HepG2 (cell line): ENCODE results near the gene PRPSAP2. TPM values are rescaled to one million over a fixed set of nuclear protein-coding genes. Genes with fewer than 3 reads are reported as not detected.
A peak's percentile ranks its signal among the peaks of the same experiment; 100 is the strongest.

ENCODE experiments used
- AGO2 ChIP-seq: fragments of 200-400 bp; formaldehyde crosslinking; optimal IDR thresholded peaks from 2 replicates; pipeline ENCODE3; 2017; ENCODE audit warnings: mild to moderate bottlenecking, low read depth, low read length, moderate library complexity
- AKAP8 ChIP-seq: sonication (generic); formaldehyde crosslinking; IDR thresholded peaks from 2 replicates; pipeline ENCODE4 v1.5.1; 2020; ENCODE audit warnings: mild to moderate bottlenecking, missing genetic modification reagents
- FOSL1 ChIP-seq: sonication (generic); formaldehyde crosslinking; IDR thresholded peaks from 2 replicates; pipeline ENCODE4 v1.9.0; 2021; ENCODE audit warnings: missing genetic modification reagents, borderline replicate concordance
- FOSL2 ChIP-seq: sonication (generic); formaldehyde crosslinking; IDR thresholded peaks from 2 replicates; pipeline ENCODE4 v1.4.0; 2020; ENCODE audit warnings: missing genetic modification reagents
- GFI1 ChIP-seq: sonication (generic); formaldehyde crosslinking; IDR thresholded peaks from 2 replicates; pipeline ENCODE4 v1.5.0; 2020; ENCODE audit warnings: missing genetic modification reagents, mild to moderate bottlenecking, borderline replicate concordance
- GZF1 ChIP-seq: sonication (generic); formaldehyde crosslinking; IDR thresholded peaks from 2 replicates; pipeline ENCODE4 v1.5.1; 2020; ENCODE audit warnings: mild to moderate bottlenecking, missing genetic modification reagents
- HNF4A ChIP-seq: sonication (generic); formaldehyde crosslinking; IDR thresholded peaks from 2 replicates; pipeline ENCODE4 v1.4.0; 2020; ENCODE audit warnings: missing genetic modification reagents
- IKZF4 ChIP-seq: sonication (generic); formaldehyde crosslinking; IDR thresholded peaks from 2 replicates; pipeline ENCODE4 v1.5.1; 2020; ENCODE audit warnings: borderline replicate concordance, mild to moderate bottlenecking, low read depth, missing genetic modification reagents; ENCODE audit errors: not compliant biosample characterization
- JDP2 ChIP-seq: sonication (generic); formaldehyde crosslinking; IDR thresholded peaks from 2 replicates; pipeline ENCODE4 v1.8.1; 2022; ENCODE audit warnings: missing genetic modification reagents, borderline replicate concordance
- NFYC ChIP-seq: IDR thresholded peaks from 2 replicates; pipeline ENCODE4 v1.6.1; 2016; ENCODE audit warnings: missing genetic modification reagents, missing compliant biosample characterization
- NR2F1 ChIP-seq, 2 experiments: fragments of 450-650 bp in 1 of 2; formaldehyde crosslinking in 1 of 2; IDR thresholded peaks; 2 replicates each; pipeline versions ENCODE4 v1.5.0 to v1.6.1; 2016 to 2020; ENCODE audit warnings: mild to moderate bottlenecking in 1 of 2, missing compliant biosample characterization in 1 of 2, missing genetic modification reagents in 1 of 2, moderate library complexity in 1 of 2
- POLR2A ChIP-seq, 2 experiments: IDR thresholded peaks; 2 replicates each; pipeline ENCODE4 v1.6.1; 2011; ENCODE audit warnings: low read depth in 2 of 2, low read length in 2 of 2, mild to moderate bottlenecking in 1 of 2, moderate library complexity in 1 of 2; ENCODE audit not compliant: insufficient read depth in 1 of 2
- RAD51 ChIP-seq: fragments of 450-650 bp; IDR thresholded peaks from 2 replicates; pipeline ENCODE4 v1.6.1; 2016; ENCODE audit warnings: borderline replicate concordance
- TAF1 ChIP-seq: sonication (generic); formaldehyde crosslinking; IDR thresholded peaks from 2 replicates; pipeline ENCODE4 v1.4.0; 2020; ENCODE audit warnings: missing genetic modification reagents
- ZBTB8A ChIP-seq: sonication (generic); formaldehyde crosslinking; IDR thresholded peaks from 2 replicates; pipeline ENCODE4 v1.4.0; 2020; ENCODE audit warnings: mild to moderate bottlenecking, low read depth, missing genetic modification reagents, borderline replicate concordance
- ZEB1 ChIP-seq: IDR thresholded peaks from 2 replicates; pipeline ENCODE4 v1.6.1; 2012; ENCODE audit warnings: mild to moderate bottlenecking, low read depth, inconsistent platforms; ENCODE audit not compliant: insufficient replicate concordance
- ZFP1 ChIP-seq: IDR thresholded peaks from 2 replicates; pipeline ENCODE4 v1.6.1; 2016
- ZFX ChIP-seq: sonication (generic); formaldehyde crosslinking; IDR thresholded peaks from 2 replicates; pipeline ENCODE4 v1.4.0; 2020; ENCODE audit warnings: mild to moderate bottlenecking, low read depth, missing genetic modification reagents, moderate library complexity
- ZMAT3 ChIP-seq: sonication (generic); formaldehyde crosslinking; conservative IDR thresholded peaks from 2 replicates; pipeline ENCODE4 v1.7.0; 2021; ENCODE audit warnings: missing genetic modification reagents
- ZNF12 ChIP-seq: sonication (generic); formaldehyde crosslinking; IDR thresholded peaks from 2 replicates; pipeline ENCODE4 v1.5.0; 2020; ENCODE audit warnings: missing genetic modification reagents
- ZNF333 ChIP-seq: sonication (generic); formaldehyde crosslinking; IDR thresholded peaks from 2 replicates; pipeline ENCODE4 v1.4.0; 2020; ENCODE audit warnings: mild to moderate bottlenecking, missing genetic modification reagents, borderline replicate concordance
- ZNF496 ChIP-seq: sonication (generic); formaldehyde crosslinking; IDR thresholded peaks from 2 replicates; pipeline ENCODE4 v1.8.1; 2023; ENCODE audit warnings: mild to moderate bottlenecking, moderate library complexity, missing genetic modification reagents; ENCODE audit not compliant: insufficient replicate concordance
- ZNF598 ChIP-seq: sonication (generic); formaldehyde crosslinking; IDR thresholded peaks from 2 replicates; pipeline ENCODE4 v1.5.1; 2020; ENCODE audit warnings: mild to moderate bottlenecking, missing genetic modification reagents, borderline replicate concordance
- ZNF781 ChIP-seq: sonication (generic); formaldehyde crosslinking; IDR thresholded peaks from 2 replicates; pipeline ENCODE4 v1.5.1; 2020; ENCODE audit warnings: borderline replicate concordance, mild to moderate bottlenecking, missing genetic modification reagents; ENCODE audit errors: not compliant biosample characterization
- ZSCAN20 ChIP-seq: sonication (generic); formaldehyde crosslinking; IDR thresholded peaks from 2 replicates; pipeline ENCODE4 v1.4.0; 2020; ENCODE audit warnings: missing genetic modification reagents, mild to moderate bottlenecking, borderline replicate concordance
- polyA plus RNA-seq, 8 experiments: library from polyadenylated mRNA; depleted of rRNA in 3 of 8; stranded (reverse) in 7 of 8; unstranded in 1 of 8; fragments of >200 nt; fragmentation: Illumina TruSeq in 4 of 8; extraction: Trizol in 4 of 8; gene quantifications; 2 replicates each; pipeline versions ENCODE4 v1.2.1 to v1.2.3, GENCODE V29; 2011 to 2016; ENCODE audit warnings: low read depth in 4 of 8, missing spikeins in 1 of 8, mixed read lengths in 1 of 8; ENCODE audit not compliant: insufficient read depth in 1 of 8
- total RNA-seq, 5 experiments: library from RNA; depleted of rRNA; stranded (reverse); fragments of >200 nt; fragmentation: Illumina TruSeq; extraction: Trizol; gene quantifications; 2 replicates each; pipeline ENCODE4 v1.2.3, GENCODE V29; 2016; ENCODE audit warnings: low read depth in 1 of 5
- TF ChIP-seq, protein P1 (sequence below): sonication (generic); formaldehyde crosslinking; IDR thresholded peaks from 2 replicates; pipeline ENCODE4 v1.9.0; 2021; ENCODE audit warnings: missing genetic modification reagents, mild to moderate bottlenecking, borderline replicate concordance
- TF ChIP-seq, protein P2 (sequence below): sonication (generic); formaldehyde crosslinking; IDR thresholded peaks from 2 replicates; pipeline ENCODE4 v1.4.0; 2020; ENCODE audit warnings: missing genetic modification reagents, borderline replicate concordance
- TF ChIP-seq, protein P3 (sequence below): sonication (generic); formaldehyde crosslinking; IDR thresholded peaks from 2 replicates; pipeline ENCODE4 v1.8.1; 2023; ENCODE audit warnings: mild to moderate bottlenecking, missing genetic modification reagents

PRPSAP2 gene
- total and polyA plus RNA-seq, 2 of the 13 experiments (the other 11 are each of a cell fraction or from before 2014, with no cell fraction given) = 34.0 to 58.9 TPM

DNA sequence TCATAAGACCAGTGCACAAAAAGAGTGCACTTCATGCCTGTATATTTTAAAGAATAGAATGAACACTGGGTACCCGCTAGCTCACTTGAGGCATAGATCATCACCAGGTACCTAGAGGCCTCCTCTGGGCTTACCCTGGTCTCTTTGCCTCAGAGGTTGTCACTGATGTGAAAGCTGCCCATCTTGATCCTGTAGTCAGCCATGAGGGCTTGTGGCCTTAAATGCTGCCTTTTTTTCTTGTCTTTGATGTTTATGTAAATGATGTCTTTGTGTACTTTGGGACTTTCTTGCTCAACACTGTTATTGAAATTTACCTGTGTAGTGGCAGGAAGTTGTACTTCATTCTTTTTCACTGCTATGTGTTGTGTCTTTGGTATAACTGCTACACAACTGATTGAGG lies 67.3 kb downstream of the PRPSAP2 start (continued):
- no peak for TF ChIP-seq ZMAT3
- no peak for TF ChIP-seq ZFX
- TF ChIP-seq, protein P1, sequence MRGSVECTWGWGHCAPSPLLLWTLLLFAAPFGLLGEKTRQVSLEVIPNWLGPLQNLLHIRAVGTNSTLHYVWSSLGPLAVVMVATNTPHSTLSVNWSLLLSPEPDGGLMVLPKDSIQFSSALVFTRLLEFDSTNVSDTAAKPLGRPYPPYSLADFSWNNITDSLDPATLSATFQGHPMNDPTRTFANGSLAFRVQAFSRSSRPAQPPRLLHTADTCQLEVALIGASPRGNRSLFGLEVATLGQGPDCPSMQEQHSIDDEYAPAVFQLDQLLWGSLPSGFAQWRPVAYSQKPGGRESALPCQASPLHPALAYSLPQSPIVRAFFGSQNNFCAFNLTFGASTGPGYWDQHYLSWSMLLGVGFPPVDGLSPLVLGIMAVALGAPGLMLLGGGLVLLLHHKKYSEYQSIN (CRISPR knock-in tag) = no peak
- no peak for TF ChIP-seq ZNF781 (CRISPR knock-in tag)
- TF ChIP-seq ZNF12 (CRISPR knock-in tag) = no peak
- no peak for TF ChIP-seq ZBTB8A (CRISPR knock-in tag)
- TF ChIP-seq, protein P2, sequence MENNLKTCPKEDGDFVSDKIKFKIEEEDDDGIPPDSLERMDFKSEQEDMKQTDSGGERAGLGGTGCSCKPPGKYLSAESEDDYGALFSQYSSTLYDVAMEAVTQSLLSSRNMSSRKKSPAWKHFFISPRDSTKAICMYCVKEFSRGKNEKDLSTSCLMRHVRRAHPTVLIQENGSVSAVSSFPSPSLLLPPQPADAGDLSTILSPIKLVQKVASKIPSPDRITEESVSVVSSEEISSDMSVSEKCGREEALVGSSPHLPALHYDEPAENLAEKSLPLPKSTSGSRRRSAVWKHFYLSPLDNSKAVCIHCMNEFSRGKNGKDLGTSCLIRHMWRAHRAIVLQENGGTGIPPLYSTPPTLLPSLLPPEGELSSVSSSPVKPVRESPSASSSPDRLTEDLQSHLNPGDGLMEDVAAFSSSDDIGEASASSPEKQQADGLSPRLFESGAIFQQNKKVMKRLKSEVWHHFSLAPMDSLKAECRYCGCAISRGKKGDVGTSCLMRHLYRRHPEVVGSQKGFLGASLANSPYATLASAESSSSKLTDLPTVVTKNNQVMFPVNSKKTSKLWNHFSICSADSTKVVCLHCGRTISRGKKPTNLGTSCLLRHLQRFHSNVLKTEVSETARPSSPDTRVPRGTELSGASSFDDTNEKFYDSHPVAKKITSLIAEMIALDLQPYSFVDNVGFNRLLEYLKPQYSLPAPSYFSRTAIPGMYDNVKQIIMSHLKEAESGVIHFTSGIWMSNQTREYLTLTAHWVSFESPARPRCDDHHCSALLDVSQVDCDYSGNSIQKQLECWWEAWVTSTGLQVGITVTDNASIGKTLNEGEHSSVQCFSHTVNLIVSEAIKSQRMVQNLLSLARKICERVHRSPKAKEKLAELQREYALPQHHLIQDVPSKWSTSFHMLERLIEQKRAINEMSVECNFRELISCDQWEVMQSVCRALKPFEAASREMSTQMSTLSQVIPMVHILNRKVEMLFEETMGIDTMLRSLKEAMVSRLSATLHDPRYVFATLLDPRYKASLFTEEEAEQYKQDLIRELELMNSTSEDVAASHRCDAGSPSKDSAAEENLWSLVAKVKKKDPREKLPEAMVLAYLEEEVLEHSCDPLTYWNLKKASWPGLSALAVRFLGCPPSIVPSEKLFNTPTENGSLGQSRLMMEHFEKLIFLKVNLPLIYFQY (CRISPR knock-in tag) = no peak
- no peak for TF ChIP-seq ZNF598 (CRISPR knock-in tag)
- no peak for TF ChIP-seq ZNF333 (CRISPR knock-in tag)
- TF ChIP-seq FOSL1 (CRISPR knock-in tag) = no peak
- TF ChIP-seq GZF1 (CRISPR knock-in tag) = no peak
- no peak for TF ChIP-seq NR2F1 (CRISPR knock-in tag; IDR thresholded peaks at IDR 0.05)
- no peak for TF ChIP-seq TAF1
- TF ChIP-seq HNF4A = peak; percentile 54
- no peak for TF ChIP-seq ZSCAN20 (CRISPR knock-in tag)
- TF ChIP-seq, protein P3, sequence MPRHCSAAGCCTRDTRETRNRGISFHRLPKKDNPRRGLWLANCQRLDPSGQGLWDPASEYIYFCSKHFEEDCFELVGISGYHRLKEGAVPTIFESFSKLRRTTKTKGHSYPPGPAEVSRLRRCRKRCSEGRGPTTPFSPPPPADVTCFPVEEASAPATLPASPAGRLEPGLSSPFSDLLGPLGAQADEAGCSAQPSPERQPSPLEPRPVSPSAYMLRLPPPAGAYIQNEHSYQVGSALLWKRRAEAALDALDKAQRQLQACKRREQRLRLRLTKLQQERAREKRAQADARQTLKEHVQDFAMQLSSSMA (CRISPR knock-in tag) = no peak
- TF ChIP-seq POLR2A (IDR thresholded peaks at IDR 0.05; ENCODE audit: insufficient read depth in 1 of 2, low read depth in 2 of 2, low read length in 2 of 2) = no peak
- TF ChIP-seq NFYC (CRISPR knock-in tag) = no peak
- peak; percentile 66 for TF ChIP-seq ZEB1
- TF ChIP-seq IKZF4 (CRISPR knock-in tag) = no peak
- TF ChIP-seq AKAP8 (CRISPR knock-in tag) = no peak
- TF ChIP-seq ZNF496 (CRISPR knock-in tag) = no peak
- no peak for TF ChIP-seq AGO2
- TF ChIP-seq RAD51 = no peak
- no peak for TF ChIP-seq GFI1 (CRISPR knock-in tag)
- TF ChIP-seq FOSL2 = 0 out of 2 replicates have a peak, but pooled peaks have one; percentile 25
- TF ChIP-seq ZFP1 (CRISPR knock-in tag) = no peak
- TF ChIP-seq JDP2 (CRISPR knock-in tag) = no peak
